Endothelial cell (in vitro differentiated cells): ENCODE results near the gene CEP55. TPM values are rescaled to one million over a fixed set of nuclear protein-coding genes. Genes with fewer than 3 reads are reported as not detected.
"Not testable (repeated sequence)": the region's sequence is repeated elsewhere in the genome, so short reads cannot be mapped to it uniquely, and the experiment has no call there.

Experiments
- DNase-seq: peaks from one replicate; pipeline ENCODE4 v3.0.0; 2021; ENCODE audit warnings: low spot score
- H3K27ac Mint-ChIP-seq: one replicate; pipeline ENCODE4 v1.8.0; 2021; ENCODE audit warnings: mixed read lengths, inconsistent platforms; ENCODE audit not compliant: unreplicated experiment
- H3K27me3 Mint-ChIP-seq: one replicate; pipeline ENCODE4 v1.8.0; 2021; ENCODE audit warnings: mild to moderate bottlenecking, moderate library complexity, mixed read lengths, inconsistent platforms; ENCODE audit not compliant: unreplicated experiment
- H3K36me3 Mint-ChIP-seq: one replicate; pipeline ENCODE4 v1.8.0; 2021; ENCODE audit warnings: mild to moderate bottlenecking, low read depth, mixed read lengths, inconsistent platforms; ENCODE audit not compliant: unreplicated experiment
- H3K4me1 Mint-ChIP-seq: one replicate; pipeline ENCODE4 v1.8.0; 2021; ENCODE audit warnings: mild to moderate bottlenecking, mixed read lengths, inconsistent platforms; ENCODE audit not compliant: unreplicated experiment
- H3K4me3 Mint-ChIP-seq: one replicate; pipeline ENCODE4 v1.8.0; 2021; ENCODE audit warnings: mild to moderate bottlenecking, mixed read lengths, inconsistent platforms; ENCODE audit not compliant: unreplicated experiment
- H3K9me3 Mint-ChIP-seq: one replicate; pipeline ENCODE4 v1.8.0; 2021; ENCODE audit warnings: mixed read lengths, inconsistent platforms; ENCODE audit not compliant: unreplicated experiment
- total RNA-seq: library from RNA; stranded (reverse); fragmentation: NEBNext Ultra II Directional; extraction: Animal tissue kit (Norgen Biotek cat#: 25700); gene quantifications from one replicate; pipeline ENCODE4 v1.2.1, GENCODE V29; 2021; ENCODE audit not compliant: unreplicated experiment
- TF ChIP-seq, protein P1 (sequence below): fragments of 200-600 bp; sonication (generic); IDR thresholded peaks from one replicate; pipeline ENCODE4 v1.5.0; 2021; ENCODE audit warnings: antibody characterized with exemption; ENCODE audit not compliant: unreplicated experiment

The CEP55 gene
- total RNA-seq, 1 donor from 2014 or later = 3.5 TPM

DNA sequence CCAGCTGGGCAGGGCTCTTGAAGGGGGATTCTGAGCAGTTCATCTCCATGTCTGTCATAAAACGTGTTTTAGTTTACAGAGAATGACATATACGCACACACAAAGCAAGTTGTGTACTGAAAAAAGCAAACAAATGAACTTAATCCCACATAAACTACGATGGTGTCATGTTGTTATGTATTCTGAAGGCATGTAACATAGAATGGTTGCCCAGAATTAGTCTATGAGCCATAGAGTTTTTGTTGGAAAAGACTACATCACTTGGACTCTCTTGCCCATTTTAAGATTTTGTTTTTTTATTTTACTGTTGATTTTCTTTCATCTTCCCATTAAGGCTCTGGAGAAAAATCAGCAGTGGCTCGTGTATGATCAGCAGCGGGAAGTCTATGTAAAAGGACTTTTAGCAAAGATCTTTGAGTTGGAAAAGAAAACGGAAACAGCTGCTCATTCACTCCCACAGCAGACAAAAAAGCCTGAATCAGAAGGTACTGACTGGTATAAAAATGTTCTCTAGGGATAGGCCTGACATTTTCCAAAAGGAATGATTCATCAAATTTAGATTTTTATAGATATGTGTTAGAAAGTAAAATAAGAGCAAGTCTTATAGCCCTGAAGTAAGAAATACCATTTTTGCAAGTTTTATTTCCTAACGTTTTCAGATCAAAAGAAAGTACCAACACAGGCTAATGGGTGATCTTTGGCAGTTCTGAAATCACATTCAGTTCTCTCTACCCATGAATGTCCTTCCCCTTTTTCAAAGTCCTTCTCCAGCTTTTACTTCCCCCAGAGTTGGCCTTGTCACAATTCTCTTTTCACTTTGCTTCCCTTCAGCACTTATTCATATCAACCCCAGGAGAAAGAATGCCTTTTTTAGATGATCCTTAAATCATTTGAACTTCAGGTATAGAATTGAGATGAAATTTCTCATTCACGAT lies 18.9 kb downstream of the CEP55 start:
- no peak overlapping the region for H3K4me3 Mint-ChIP-seq
- H3K9me3 Mint-ChIP-seq = no peaks in the 10 kb centered on the region
- TF ChIP-seq, protein P1, sequence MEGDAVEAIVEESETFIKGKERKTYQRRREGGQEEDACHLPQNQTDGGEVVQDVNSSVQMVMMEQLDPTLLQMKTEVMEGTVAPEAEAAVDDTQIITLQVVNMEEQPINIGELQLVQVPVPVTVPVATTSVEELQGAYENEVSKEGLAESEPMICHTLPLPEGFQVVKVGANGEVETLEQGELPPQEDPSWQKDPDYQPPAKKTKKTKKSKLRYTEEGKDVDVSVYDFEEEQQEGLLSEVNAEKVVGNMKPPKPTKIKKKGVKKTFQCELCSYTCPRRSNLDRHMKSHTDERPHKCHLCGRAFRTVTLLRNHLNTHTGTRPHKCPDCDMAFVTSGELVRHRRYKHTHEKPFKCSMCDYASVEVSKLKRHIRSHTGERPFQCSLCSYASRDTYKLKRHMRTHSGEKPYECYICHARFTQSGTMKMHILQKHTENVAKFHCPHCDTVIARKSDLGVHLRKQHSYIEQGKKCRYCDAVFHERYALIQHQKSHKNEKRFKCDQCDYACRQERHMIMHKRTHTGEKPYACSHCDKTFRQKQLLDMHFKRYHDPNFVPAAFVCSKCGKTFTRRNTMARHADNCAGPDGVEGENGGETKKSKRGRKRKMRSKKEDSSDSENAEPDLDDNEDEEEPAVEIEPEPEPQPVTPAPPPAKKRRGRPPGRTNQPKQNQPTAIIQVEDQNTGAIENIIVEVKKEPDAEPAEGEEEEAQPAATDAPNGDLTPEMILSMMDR = no peak
- H3K4me1 Mint-ChIP-seq = no peaks in the 10 kb centered on the region
- DNase-seq = no peak
- peaks cover 16% of the 10 kb centered on the region for H3K36me3 Mint-ChIP-seq
- H3K27me3 Mint-ChIP-seq = peaks cover 3% of the 10 kb centered on the region
- no peak overlapping the region for H3K27ac Mint-ChIP-seq

DNA sequence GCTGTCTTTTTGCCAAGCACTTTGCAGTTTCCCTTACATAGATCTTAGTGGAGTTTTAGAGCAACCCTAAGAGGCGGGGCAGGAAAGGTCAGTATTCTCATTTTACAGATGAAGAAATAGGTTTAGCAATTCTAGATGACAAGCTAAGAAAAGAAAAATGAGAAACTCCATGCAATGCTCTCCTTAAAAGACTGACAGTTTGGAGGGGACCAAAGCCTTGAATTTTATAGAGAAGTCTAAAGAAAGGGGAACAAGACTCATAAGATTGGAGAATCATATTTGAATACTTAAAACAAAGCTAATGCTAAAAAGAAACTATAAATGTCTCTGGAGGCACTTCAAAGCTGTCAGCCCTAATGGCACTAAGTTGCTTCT lies 19.6 kb downstream of the CEP55 start:
- Mint-ChIP-seq H3K4me3 (no peak overlapping the region), H3K27ac (no peak overlapping the region), H3K36me3 (peaks cover 20% of the 10 kb centered on the region), H3K27me3 (peaks cover 3% of the 10 kb centered on the region), H3K9me3 (no peaks in the 10 kb centered on the region), H3K4me1 (no peaks in the 10 kb centered on the region)
- DNase-seq = no peak
- TF ChIP-seq, protein P1 = no peak

DNA sequence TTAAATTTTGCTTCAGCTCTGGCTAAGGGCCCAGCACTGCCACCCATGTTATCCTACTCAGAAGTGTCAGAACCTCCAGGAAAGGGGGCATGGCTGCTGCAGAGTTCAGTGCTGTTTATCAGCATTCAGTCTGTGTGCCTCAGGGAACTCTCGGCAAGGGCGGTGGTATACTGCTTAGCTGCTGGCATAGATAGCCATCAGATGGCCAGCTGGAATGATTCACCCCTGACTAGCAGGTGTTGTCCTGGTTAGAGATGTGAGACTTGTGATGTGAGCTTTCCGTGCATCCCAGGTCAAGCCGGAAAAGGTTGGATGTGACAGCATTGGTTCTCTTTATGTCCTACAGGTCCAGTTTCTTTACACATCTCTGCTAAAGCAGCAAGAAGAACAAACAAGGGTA lies 22.1 kb downstream of the CEP55 start:
- Mint-ChIP-seq H3K36me3 (peaks cover 26% of the 10 kb centered on the region), H3K4me1 (no peaks in the 10 kb centered on the region), H3K27me3 (no peaks in the 10 kb centered on the region), H3K27ac (no peak overlapping the region), H3K9me3 (no peaks in the 10 kb centered on the region), H3K4me3 (no peak overlapping the region)
- no peak for DNase-seq
- TF ChIP-seq, protein P1 = no peak

DNA sequence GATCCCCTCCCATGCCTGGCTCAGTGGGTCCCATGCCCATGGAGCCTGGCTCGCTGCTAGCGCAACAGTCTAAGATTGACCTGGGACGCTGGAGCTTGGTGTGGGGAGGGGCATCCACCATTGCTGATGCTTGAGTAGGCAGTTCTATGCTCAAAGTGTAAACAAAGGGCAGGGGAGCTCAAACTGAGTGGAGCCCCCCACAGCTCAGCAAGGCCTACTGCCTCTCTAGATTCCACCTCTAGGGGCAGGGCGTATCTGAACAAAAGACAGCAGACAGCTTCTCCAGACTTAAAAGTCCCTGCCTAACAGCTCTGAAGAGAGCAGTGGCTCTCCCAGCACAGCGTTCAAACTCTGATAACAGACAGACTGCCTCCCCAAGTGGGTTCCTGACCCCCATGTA lies 38.9 kb downstream of the CEP55 start:
- H3K27me3 Mint-ChIP-seq = peaks cover 2% of the 10 kb centered on the region
- TF ChIP-seq, protein P1 = no peak
- no peak overlapping the region for H3K4me3 Mint-ChIP-seq
- no peaks in the 10 kb centered on the region for H3K4me1 Mint-ChIP-seq
- H3K36me3 Mint-ChIP-seq = no peaks in the 10 kb centered on the region
- DNase-seq = no peak
- no peaks in the 10 kb centered on the region for H3K9me3 Mint-ChIP-seq
- no peak overlapping the region for H3K27ac Mint-ChIP-seq

DNA sequence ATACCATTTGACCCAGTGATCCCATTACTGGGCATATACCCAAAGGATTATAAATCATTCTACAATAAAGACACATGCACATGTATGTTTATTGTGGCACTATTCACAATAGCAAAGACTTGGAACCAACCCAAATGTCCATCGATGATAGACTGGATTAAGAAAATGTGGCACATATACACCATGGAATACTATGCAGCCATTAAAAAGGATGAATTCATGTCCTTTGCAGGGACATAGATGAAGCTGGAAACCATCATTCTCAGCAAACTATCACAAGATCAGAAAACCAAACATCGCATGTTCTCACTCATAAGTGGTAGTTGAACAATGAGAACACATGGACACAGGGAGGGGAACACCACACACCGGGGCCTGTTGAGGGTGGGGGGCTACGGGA lies 44.5 kb downstream of the CEP55 start:
- not testable (repeated sequence) for DNase-seq, H3K4me3 Mint-ChIP-seq, H3K36me3 Mint-ChIP-seq, H3K4me1 Mint-ChIP-seq, H3K27me3 Mint-ChIP-seq, H3K27ac Mint-ChIP-seq, H3K9me3 Mint-ChIP-seq
